NCI-H128 (cell line): ENCODE results near the gene MECR.
"Not testable (repeated sequence)": the region's sequence is repeated elsewhere in the genome, so short reads cannot be mapped to it uniquely, and the experiment has no call there.

Source experiments
- DNase-seq: peaks from one replicate; lab custom pipeline; 2025; ENCODE audit not compliant: unreplicated experiment; lab: John Stamatoyannopoulos, UW

MECR gene

GRCh38 chr1:29171521-29171920, 59.2 kb downstream of the MECR start:
- no peak for DNase-seq

DNA sequence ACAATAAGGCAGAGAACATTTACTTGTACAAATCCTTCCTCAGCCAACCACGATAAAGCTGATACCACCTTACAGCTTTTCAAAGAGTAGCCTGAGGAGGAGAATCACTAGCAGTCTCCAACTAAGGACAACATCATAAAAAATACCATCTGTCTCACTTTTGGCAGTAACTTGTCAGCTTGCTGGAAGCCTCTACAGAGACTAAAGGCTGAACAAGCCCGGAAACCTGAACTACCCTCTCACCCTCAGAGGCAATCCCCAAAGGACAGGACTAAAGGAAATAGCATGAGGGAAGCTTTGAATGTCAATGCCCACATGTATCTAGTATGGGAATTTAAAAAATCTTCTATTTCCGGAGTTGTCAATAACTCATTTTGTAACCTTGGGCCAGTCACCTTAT, 59.6 kb downstream of the MECR start:
- DNase-seq = no peak

GRCh38 chr1:29169976-29170375, 60.8 kb downstream of the MECR start:
- DNase-seq = no peak

- DNase-seq = no peak
Observed at GRCh38 chr1:29167904-29168303, 62.8 kb downstream of the MECR start.

GRCh38 chr1:29166291-29166878, 64.3 kb downstream of the MECR start:
- DNase-seq = no peak

- no peak for DNase-seq
Observed at GRCh38 chr1:29164588-29164987, 66.1 kb downstream of the MECR start.

GRCh38 chr1:29162476-29163138, 68.1 kb downstream of the MECR start:
- no peak for DNase-seq

DNA sequence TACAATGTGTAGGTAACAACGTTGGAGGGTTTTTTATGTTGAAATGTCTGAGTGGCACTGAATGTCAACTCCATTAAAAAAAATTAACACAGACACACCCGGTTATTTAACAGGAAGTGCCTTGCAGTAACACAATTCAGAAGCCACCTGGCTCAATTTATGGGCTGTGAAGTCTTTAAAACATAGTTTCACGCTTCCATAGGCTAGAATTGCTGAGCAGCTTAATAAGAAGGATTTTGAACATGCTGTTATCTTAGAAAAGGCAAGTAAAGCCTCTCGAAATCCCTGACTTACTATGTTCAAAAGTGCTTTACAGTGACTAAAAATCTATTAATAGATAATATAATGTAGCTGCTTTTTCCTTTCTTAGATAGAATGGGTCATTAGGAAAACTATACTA, 68.7 kb downstream of the MECR start:
- DNase-seq = no peak

DNA sequence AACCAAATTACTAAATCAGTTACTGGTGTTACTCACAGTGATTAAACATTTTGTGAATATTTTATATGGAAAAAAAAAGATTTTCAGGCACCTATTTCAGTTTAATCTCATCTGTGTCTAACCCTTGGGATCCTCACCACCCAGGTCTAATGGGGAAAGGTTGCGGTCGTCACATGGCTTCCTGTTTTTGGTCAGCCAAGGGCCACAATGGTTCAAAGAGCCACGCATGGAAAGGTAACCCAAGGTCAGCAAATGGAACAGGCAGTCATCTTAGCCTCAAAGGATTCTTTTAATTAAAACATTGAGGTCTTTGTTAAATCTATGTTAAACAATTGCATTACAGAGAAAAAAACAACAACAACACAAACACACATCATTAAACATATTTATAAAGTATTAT, 71.0 kb downstream of the MECR start:
- no peak for DNase-seq

DNA sequence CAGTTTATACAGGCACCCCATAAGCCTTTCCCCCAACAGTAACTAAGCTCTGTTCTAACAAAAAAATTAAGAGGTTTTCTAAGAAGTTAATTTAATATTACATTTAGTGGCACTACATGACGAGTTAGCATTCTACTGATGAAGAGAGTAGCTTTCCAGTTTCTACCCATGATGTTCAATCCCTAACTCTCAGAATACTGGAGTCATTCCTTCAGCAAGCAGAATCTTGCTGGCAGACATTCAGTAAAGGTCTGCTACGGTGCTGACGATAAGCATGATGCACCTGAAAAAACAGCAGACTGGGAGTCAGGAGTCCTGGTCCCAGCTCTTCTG, 73.5 kb downstream of the MECR start:
- DNase-seq = no peak

- no peak for DNase-seq
Observed at GRCh38 chr1:29156543-29157268, 74.0 kb downstream of the MECR start.

DNA sequence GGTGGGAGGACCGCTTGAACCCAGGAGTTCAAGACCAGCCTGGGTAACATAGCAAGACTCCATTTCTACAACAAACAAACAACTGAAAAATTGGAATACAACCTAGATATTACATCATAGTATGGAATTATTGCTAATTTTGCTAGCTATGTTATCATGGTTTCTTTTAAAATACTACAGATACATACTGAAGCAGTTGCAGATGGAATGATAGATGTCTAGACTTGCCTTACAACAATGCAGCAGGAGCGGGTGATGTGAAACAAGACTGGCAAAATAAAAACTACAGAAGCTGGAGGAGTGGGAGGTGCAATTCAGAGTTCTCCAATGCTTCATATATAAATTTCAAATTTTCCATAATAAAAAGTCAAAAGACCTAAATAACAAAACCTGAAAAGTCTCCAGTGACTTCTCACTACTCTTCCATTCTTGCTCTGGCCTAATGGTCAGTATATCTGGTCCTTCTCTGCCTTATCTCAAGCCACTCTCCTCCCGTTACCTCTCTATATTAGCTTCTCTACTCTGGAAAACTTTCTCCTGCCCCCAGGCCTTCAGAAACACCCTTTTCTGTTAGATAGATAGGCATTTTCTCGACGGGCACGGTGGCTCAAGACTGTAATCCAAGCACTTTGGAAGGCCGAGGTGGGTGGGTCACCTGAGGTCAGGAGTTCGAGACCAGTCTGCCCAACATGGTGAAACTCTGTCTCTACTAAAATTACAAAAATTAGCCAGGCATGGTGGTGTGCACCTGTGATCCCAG, 78.5 kb downstream of the MECR start:
- no peak for DNase-seq

- not testable (repeated sequence) for DNase-seq
Observed at GRCh38 chr1:29150346-29150745, 80.4 kb downstream of the MECR start.

DNA sequence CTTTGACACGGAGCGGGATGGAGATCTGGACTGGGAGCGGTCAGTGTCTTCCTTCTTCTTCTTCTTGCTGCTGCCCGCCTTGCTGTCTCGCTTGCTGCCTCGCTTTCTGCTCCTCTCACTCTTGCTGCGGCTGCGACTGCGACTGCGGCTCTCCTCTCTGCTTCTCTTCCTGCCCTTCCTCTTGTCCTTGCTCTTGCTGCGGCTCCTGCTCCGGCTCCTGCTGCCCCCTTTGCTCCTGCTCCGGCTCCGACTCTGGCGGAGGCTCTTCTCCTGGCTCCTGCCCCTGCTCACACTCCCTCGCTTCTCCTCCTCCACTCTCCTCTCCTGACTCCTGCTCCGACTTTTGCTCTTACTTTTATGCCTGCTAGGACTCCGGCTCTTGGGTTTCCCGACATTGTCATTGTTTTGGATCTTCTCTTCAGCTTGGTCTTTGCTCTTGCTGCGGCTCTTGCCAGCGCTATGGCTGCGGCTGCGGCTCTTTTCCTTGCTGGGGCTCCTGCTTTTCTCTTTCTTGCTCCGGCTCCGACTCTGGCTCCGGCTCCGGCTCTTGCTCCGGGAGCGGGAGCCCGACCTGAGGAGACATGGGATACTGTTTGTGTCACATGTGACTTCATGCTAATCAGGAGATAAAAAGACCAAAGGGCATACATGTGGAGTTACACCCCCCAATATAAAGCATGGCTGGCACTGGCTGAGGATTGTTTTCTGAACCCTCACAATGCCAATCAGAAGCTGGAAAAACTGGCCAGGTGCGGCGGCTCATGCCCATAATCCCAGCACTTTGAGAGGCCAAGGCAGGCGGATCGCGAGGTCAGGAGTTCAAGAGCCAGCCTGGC, 81.9 kb downstream of the MECR start:
- DNase-seq = no peak

GRCh38 chr1:29145739-29146437, 84.8 kb downstream of the MECR start:
- DNase-seq = no peak

- DNase-seq = no peak
Observed at GRCh38 chr1:29144178-29144577, 86.6 kb downstream of the MECR start.

DNA sequence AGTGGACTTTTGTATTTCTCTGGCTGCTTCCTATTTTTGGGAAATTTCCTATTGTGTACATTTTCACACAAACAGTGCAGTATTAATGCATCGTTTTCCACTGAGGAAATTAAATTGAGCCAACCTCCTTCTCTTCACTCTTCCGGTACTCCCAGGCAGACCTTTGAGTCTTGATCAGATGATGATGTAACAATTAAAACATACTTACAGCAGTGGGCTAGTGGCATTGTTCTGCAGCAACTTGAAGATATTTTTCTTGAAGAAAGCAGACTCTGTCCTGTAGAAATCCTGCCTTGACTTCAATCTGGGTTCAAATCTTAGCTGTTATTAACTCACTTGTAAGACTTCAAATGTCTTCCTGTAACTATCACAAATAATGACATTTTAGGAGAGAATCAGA, 88.0 kb downstream of the MECR start:
- no peak for DNase-seq
